ENCODE measurements around the gene ABCC12.

ABCC12 gene

GRCh38 chr16:48131201-48131935 is 24.4 kb downstream of the ABCC12 start:
- no peak for DNase-seq

GRCh38 chr16:48129926-48130325 is 25.9 kb downstream of the ABCC12 start:
- DNase-seq, result no peak

GRCh38 chr16:48128769-48129168 is 27.0 kb downstream of the ABCC12 start:
- DNase-seq, result no peak

GRCh38 chr16:48126801-48127644 is 28.8 kb downstream of the ABCC12 start:
- DNase-seq, result no peak

GRCh38 chr16:48125888-48126287 is 29.9 kb downstream of the ABCC12 start:
- no peak for DNase-seq

GRCh38 chr16:48124266-48124665 is 31.5 kb downstream of the ABCC12 start:
- DNase-seq, result no peak

- peak; percentile 69 for DNase-seq
Measured at GRCh38 chr16:48123104-48123788, 32.5 kb downstream of the ABCC12 start.

- no peak for DNase-seq
Measured at GRCh38 chr16:48121276-48121675, 34.5 kb downstream of the ABCC12 start.

GRCh38 chr16:48118841-48119240 is 37.0 kb downstream of the ABCC12 start:
- DNase-seq, result no peak

GRCh38 chr16:48117217-48118105 is 38.3 kb downstream of the ABCC12 start:
- DNase-seq, result peak; percentile 35

GRCh38 chr16:48115299-48115698 is 40.5 kb downstream of the ABCC12 start:
- DNase-seq, result no peak

GRCh38 chr16:48114410-48114809 is 41.4 kb downstream of the ABCC12 start:
- DNase-seq, result no peak

- DNase-seq, result no peak
Measured at GRCh38 chr16:48113471-48113870, 42.3 kb downstream of the ABCC12 start.

GRCh38 chr16:48113001-48113400 is 42.8 kb downstream of the ABCC12 start:
- DNase-seq, result no peak

- no peak for DNase-seq
Measured at GRCh38 chr16:48112600-48112999, 43.2 kb downstream of the ABCC12 start.

- DNase-seq, result no peak
Measured at GRCh38 chr16:48110982-48111381, 44.8 kb downstream of the ABCC12 start.

GRCh38 chr16:48110000-48110399 is 45.8 kb downstream of the ABCC12 start:
- no peak for DNase-seq

- DNase-seq, result no peak
Measured at GRCh38 chr16:48109475-48109874, 46.3 kb downstream of the ABCC12 start.

GRCh38 chr16:48106446-48106845 is 49.3 kb downstream of the ABCC12 start:
- DNase-seq, result no peak
